Liver (tissue), 3 donors: Measurements from ENCODE around the gene PEX1.

Source experiments
- CTCF ChIP-seq: fragments of 150-350 bp; IDR thresholded peaks from 2 replicates; pipeline ENCODE4 v1.5.1; 2017; ENCODE audit warnings: improper control_type of control experiment, low read depth, low read length; ENCODE audit not compliant: missing input control
- GABPA ChIP-seq, 2 donors: IDR thresholded peaks in 1 of 2; conservative IDR thresholded peaks in 1 of 2; 2 replicates each; pipeline ENCODE4 v1.6.1; 2016; ENCODE audit warnings: antibody characterized with exemption in 2 of 2, mild to moderate bottlenecking in 1 of 2, moderate library complexity in 1 of 2
- REST ChIP-seq: IDR thresholded peaks from 2 replicates; pipeline ENCODE4 v1.6.1; 2016; ENCODE audit warnings: antibody characterized with exemption, mild to moderate bottlenecking
- donor health status: healthy.
- donor health status: healthy.

- TF ChIP-seq REST (no peak), CTCF (peak; percentile 66), GABPA (IDR thresholded peaks at IDR 0.05 in 1 of 2, conservative IDR thresholded peaks at IDR 0.05 in 1 of 2) (no peak)
Observed at GRCh38 chr7:92461027-92462003, 67.0 kb downstream of the PEX1 start.
